Measurements from ENCODE around the gene FNDC3B.

- TF ChIP-seq CTCF (IDR thresholded peaks at IDR 0.05; ENCODE audit: extremely low read depth in 1 of 2, insufficient read depth in 1 of 2, low read depth in 1 of 2, low read length in 2 of 2) (no peak), EZH2 (IDR thresholded peaks at IDR 0.05; ENCODE audit: borderline replicate concordance, low read depth, low read length, severe bottlenecking) (no peak), JUN (IDR thresholded peaks at IDR 0.05; ENCODE audit: borderline replicate concordance, insufficient read depth, insufficient read length, low read depth) (no peak), POLR2A (IDR thresholded peaks at IDR 0.05; ENCODE audit: low read depth, low read length) (no peak), POLR2AphosphoS5 (IDR thresholded peaks at IDR 0.05; ENCODE audit: insufficient read depth, low read depth, low read length) (no peak)
- TF ChIP-seq, protein P1, sequence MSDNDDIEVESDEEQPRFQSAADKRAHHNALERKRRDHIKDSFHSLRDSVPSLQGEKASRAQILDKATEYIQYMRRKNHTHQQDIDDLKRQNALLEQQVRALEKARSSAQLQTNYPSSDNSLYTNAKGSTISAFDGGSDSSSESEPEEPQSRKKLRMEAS (IDR thresholded peaks at IDR 0.05; ENCODE audit: insufficient read depth, insufficient read length): no peak
Measured at GRCh38 chr3:172146349-172146748, 107.0 kb downstream of the FNDC3B start.
